Fibroblast of lung (primary cell): Measurements from ENCODE around the gene GIT2. TPM values are rescaled to one million over a fixed set of nuclear protein-coding genes. Genes with fewer than 3 reads are reported as not detected.

Experiments
- DNase-seq, 2 donors: peaks; one replicate each; pipeline versions ENCODE4 v3.0.0 to v3.0.0-alpha.2; 2010; ENCODE audit warnings: low read depth in 2 of 2
- H2AFZ ChIP-seq: 2 replicates; pipeline ENCODE4 v1.5.1; 2012; ENCODE audit warnings: low read length, control low read depth, inconsistent platforms
- H3K27ac ChIP-seq: 2 replicates; pipeline ENCODE4 v1.5.1; 2011; ENCODE audit warnings: low read length, control low read depth; ENCODE audit not compliant: insufficient read depth
- H3K27me3 ChIP-seq: 2 replicates; pipeline ENCODE4 v1.5.1; 2011; ENCODE audit warnings: mild to moderate bottlenecking, low read length; ENCODE audit not compliant: control insufficient read depth, insufficient read depth
- H3K36me3 ChIP-seq: 2 replicates; pipeline ENCODE4 v1.5.1; 2011; ENCODE audit warnings: low read length; ENCODE audit not compliant: control insufficient read depth, insufficient read depth
- H3K4me1 ChIP-seq: 2 replicates; pipeline ENCODE4 v1.5.1; 2011; ENCODE audit warnings: low read length; ENCODE audit not compliant: control insufficient read depth, insufficient read depth; ENCODE audit errors: extremely low read depth
- H3K4me2 ChIP-seq: 2 replicates; pipeline ENCODE4 v1.5.1; 2011; ENCODE audit warnings: low read length, control low read depth; ENCODE audit not compliant: insufficient read depth; ENCODE audit errors: extremely low read depth
- H3K4me3 ChIP-seq, 4 experiments: fragments of 200-600 bp in 1 of 4; sonication (generic) in 1 of 4; replicated peaks in 1 of 4; 2 replicates each; pipeline ENCODE4 v1.5.1; 2011 to 2016; ENCODE audit warnings: low read length in 4 of 4, low read depth in 3 of 4, mild to moderate bottlenecking in 3 of 4, control low read depth in 2 of 4, inconsistent platforms in 1 of 4, mixed read lengths in 1 of 4; ENCODE audit not compliant: insufficient read depth in 1 of 4; ENCODE audit errors: control extremely low read depth in 1 of 4
- H3K79me2 ChIP-seq: 2 replicates; pipeline ENCODE4 v1.5.1; 2012; ENCODE audit warnings: mild to moderate bottlenecking, low read length, inconsistent platforms; ENCODE audit not compliant: control insufficient read depth, insufficient read depth
- H3K9ac ChIP-seq: 2 replicates; pipeline ENCODE4 v1.5.1; 2011; ENCODE audit warnings: mild to moderate bottlenecking, low read length, control low read depth; ENCODE audit not compliant: insufficient read depth
- H3K9me3 ChIP-seq: 2 replicates; pipeline ENCODE4 v1.5.1; 2012; ENCODE audit warnings: low read depth, low read length; ENCODE audit not compliant: control insufficient read depth, insufficient read depth
- H4K20me1 ChIP-seq: 2 replicates; pipeline ENCODE4 v1.5.1; 2011; ENCODE audit warnings: low read length; ENCODE audit not compliant: control insufficient read depth, insufficient read depth; ENCODE audit errors: extremely low read depth
- CTCF ChIP-seq, 2 donors: IDR thresholded peaks in 1 of 2; conservative IDR thresholded peaks in 1 of 2; 1 replicate in 1 of 2; 2 replicates in 1 of 2; pipeline ENCODE4 v1.5.1; 2011 to 2012; ENCODE audit warnings: low read length in 2 of 2, control low read depth in 1 of 2, inconsistent platforms in 1 of 2, low read depth in 1 of 2, mild to moderate bottlenecking in 1 of 2
- EZH2 ChIP-seq: IDR thresholded peaks from 2 replicates; pipeline ENCODE4 v1.5.1; 2012; ENCODE audit warnings: low read length, control low read depth, mild to moderate bottlenecking; ENCODE audit errors: missing control alignments
- polyA plus RNA-seq, 2 donors: library from polyadenylated mRNA; depleted of rRNA in 1 of 2; stranded (reverse) in 1 of 2; unstranded in 1 of 2; fragments of >200 nt; gene quantifications; 2 replicates each; pipeline ENCODE4 v1.2.1, GENCODE V29; 2011 to 2012; ENCODE audit warnings: missing spikeins in 1 of 2
- total RNA-seq: library from RNA; depleted of rRNA; stranded (reverse); fragments of >200 nt; gene quantifications from 2 replicates; pipeline ENCODE4 v1.2.1, GENCODE V29; 2014

The GIT2 gene
- total and polyA plus RNA-seq, 2 donors (not counting 1 experiment from before 2014, with no cell fraction given), result 47.9 to 53.5 TPM

- Histone ChIP-seq H3K4me1 (no peaks in the 10 kb centered on the region), H3K27me3 (no peaks in the 10 kb centered on the region), H3K4me3 (no peak overlapping the region), H4K20me1 (no peaks in the 10 kb centered on the region), H3K36me3 (no peaks in the 10 kb centered on the region), H2AFZ (no peak overlapping the region), H3K9ac (no peak overlapping the region), H3K4me2 (no peak overlapping the region), H3K9me3 (no peaks in the 10 kb centered on the region), H3K79me2 (peaks cover 11% of the 10 kb centered on the region), H3K27ac (no peak overlapping the region)
- no peak for DNase-seq
- TF ChIP-seq CTCF (conservative IDR thresholded peaks at IDR 0.05 in 1 of 2, IDR thresholded peaks at IDR 0.05 in 1 of 2; ENCODE audit: low read depth in 1 of 2, low read length in 2 of 2) (no peak), EZH2 (no peak)
These were observed 100.0 kb downstream of the GIT2 start for GRCh38 chr12:109896188-109896587.

GRCh38 chr12:109894939-109895338 lies 101.2 kb downstream of the GIT2 start:
- peaks cover 1% of the 10 kb centered on the region for H3K79me2 ChIP-seq
- H3K9ac ChIP-seq, result no peak overlapping the region
- no peak overlapping the region for H3K4me2 ChIP-seq
- H3K27me3 ChIP-seq, result no peaks in the 10 kb centered on the region
- H4K20me1 ChIP-seq, result no peaks in the 10 kb centered on the region
- no peak overlapping the region for H3K4me3 ChIP-seq
- H3K9me3 ChIP-seq, result no peaks in the 10 kb centered on the region
- H3K4me1 ChIP-seq, result no peaks in the 10 kb centered on the region
- no peaks in the 10 kb centered on the region for H3K36me3 ChIP-seq
- DNase-seq, result no peak
- no peak overlapping the region for H2AFZ ChIP-seq
- no peak overlapping the region for H3K27ac ChIP-seq
- TF ChIP-seq EZH2, result no peak
- no peak for TF ChIP-seq CTCF (conservative IDR thresholded peaks at IDR 0.05 in 1 of 2, IDR thresholded peaks at IDR 0.05 in 1 of 2; ENCODE audit: low read depth in 1 of 2, low read length in 2 of 2)

GRCh38 chr12:109893261-109893995 lies 102.7 kb downstream of the GIT2 start:
- Histone ChIP-seq H3K4me1 (peaks cover 11% of the 10 kb centered on the region), H3K4me3 (no peak overlapping the region), H3K79me2 (no peaks in the 10 kb centered on the region), H2AFZ (no peak overlapping the region), H3K27ac (no peak overlapping the region), H3K9ac (no peak overlapping the region), H3K36me3 (no peaks in the 10 kb centered on the region), H3K4me2 (no peak overlapping the region), H4K20me1 (no peaks in the 10 kb centered on the region), H3K9me3 (no peaks in the 10 kb centered on the region), H3K27me3 (no peaks in the 10 kb centered on the region)
- no peak for DNase-seq
- TF ChIP-seq CTCF (conservative IDR thresholded peaks at IDR 0.05 in 1 of 2, IDR thresholded peaks at IDR 0.05 in 1 of 2; ENCODE audit: low read depth in 1 of 2, low read length in 2 of 2) (no peak), EZH2 (no peak)
